HG02870 (cell line): ENCODE measurements around the gene PITRM1.

Experiments
- ATAC-seq: cut with Tn5 transposase; IDR thresholded peaks from one replicate; pipeline ENCODE4 v1.9.1; 2021; ENCODE audit warnings: mild to moderate bottlenecking, moderate library complexity; ENCODE audit not compliant: unreplicated experiment

PITRM1 gene

GRCh38 chr10:3139216-3139910, 33.2 kb downstream of the PITRM1 start:
- ATAC-seq = no peak

DNA sequence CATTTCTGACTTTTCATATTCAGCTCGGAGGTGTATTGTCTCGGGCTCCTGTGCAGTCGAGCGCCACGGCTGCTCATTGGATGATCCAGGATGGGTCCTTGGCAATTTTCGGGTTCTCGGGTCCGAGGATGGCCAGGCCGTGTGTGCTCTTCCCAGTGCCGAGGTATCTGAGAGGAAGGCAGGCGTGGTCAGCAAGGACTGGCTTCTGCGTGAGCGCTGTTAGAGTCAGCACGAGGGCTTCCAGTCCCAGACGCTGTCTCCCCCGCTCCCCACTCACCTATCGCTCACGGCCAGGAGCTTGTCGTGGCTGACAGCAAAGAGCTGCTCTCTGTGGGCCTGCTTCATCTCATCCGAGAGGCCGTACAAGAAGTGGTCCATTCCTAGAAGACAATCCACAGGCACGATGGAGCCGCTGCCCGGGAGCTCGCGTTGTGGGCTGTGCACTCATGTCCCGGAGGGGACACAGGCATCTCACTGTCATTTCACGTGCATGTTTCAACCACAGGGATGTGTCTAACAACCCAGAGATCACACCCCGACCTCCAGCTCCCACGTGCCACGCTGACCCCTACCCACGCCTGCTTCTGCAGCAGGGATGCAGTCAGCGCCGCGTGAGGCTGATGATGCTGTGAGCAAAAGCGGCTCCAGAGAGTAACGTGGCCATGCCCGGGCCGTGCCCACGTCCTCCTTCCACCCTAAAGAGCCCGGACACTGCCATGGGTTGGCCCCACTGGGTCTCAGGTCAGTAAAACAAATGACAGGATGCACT, 34.4 kb downstream of the PITRM1 start:
- no peak for ATAC-seq

GRCh38 chr10:3136763-3137611, 35.6 kb downstream of the PITRM1 start:
- ATAC-seq = no peak

DNA sequence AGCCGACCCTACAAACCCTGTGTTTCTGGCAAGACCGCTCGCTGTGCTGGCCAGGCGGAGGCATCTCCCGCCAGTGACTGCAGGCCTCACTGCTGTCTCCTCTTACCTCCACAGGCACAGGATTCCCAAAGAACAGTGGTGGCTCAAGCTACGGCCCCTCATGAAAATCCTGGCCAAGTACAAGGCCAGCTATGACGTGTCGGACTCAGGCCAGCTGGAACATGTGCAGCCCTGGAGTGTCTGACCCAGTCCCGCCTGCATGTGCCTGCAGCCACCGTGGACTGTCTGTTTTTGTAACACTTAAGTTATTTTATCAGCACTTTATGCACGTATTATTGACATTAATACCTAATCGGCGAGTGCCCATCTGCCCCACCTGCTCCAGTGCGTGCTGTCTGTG, 36.2 kb downstream of the PITRM1 start:
- no peak for ATAC-seq

GRCh38 chr10:3135006-3135405, 37.6 kb downstream of the PITRM1 start:
- ATAC-seq = no peak

DNA sequence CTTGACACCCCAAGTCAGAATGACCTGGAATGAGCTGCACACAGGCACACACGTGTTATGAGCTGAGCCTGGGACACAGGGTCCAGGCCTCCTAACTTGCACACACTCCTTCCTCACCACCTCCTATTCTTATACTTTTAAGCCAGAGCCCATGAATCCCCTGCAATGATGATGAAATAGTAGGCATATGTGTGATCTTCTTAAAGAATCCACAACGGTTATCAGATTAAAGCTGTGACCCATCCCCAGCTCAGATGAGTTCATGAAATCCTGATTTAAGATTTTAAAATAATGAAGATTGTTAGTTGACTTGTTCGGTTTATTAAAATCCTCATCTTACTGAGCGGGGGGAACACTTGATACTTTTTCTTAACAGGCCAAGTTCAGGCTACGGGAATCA, 38.6 kb downstream of the PITRM1 start:
- no peak for ATAC-seq

- no peak for ATAC-seq
These were observed 40.3 kb downstream of the PITRM1 start for GRCh38 chr10:3132036-3133025.

- ATAC-seq = no peak
These were observed 41.5 kb downstream of the PITRM1 start for GRCh38 chr10:3131098-3131497.

DNA sequence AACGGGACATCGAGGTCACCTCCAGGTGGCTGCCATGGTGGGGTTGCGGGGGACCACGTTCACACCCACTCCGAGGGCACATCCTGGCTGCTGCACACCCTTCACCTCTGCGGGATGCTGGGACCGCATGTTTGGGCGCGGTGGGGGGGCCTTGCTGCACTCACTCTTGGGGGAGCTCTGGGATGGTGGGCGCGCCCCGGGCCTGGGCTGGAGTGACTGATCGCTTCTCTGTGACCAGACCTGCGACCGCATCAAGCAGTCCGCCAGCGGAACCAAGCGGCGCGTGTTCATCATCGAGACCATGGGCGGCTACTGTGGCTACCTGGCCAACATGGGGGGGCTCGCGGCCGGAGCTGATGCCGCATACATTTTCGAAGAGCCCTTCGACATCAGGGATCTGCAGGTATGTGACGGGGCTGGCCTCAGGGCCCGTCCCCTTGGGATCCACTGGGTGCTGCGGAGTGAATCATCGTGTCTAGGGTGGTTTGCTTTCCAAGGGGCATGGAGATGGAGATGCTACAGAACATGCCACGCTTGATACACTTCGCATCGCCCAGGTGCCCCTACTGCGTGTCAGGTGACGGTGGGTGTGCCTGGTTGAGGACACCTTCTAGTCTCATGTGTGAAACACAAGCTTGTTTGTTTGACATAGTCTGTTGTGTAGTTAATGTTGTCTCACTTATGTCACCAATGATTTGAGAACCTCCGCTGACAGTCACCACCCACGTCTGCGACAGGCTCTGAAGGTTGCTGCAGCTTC, 42.8 kb downstream of the PITRM1 start:
- no peak for ATAC-seq

DNA sequence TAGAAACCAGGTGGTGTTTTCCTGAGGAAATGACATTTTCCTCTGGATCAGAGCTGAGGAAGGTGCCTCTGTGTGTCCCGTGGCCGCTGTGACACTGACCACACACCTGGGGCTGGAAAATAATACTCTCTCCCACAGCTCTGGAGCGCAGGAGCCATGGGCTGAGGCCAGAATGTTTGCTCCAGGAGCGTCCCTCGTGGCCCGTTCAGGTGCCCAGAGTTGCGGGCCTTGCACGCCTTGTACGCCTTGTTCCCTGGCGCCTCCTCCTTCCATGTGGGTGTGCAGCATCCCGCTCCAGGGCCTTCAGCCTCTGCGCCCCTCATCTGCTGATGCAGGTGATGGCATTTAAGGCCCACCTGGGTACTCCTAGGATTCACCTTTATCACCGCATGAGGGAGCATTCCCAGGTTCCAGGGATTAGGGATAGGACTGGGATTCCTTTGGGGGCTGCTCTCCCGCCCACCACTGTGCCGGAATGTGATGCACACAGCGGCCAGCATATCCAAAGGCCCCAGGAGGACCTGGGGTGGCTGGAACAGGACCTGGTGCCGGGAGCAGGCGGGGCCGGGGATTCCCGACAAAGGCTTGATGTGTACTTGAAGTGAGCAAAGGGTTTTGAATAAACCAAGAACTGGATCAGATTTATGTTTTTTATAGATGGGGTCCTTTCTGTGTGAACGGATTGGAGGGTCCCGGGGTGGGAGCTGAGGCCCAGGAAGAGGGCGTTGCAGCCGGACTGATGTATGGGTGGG, 44.0 kb downstream of the PITRM1 start:
- ATAC-seq = no peak

GRCh38 chr10:3127921-3128320, 44.7 kb downstream of the PITRM1 start:
- ATAC-seq = no peak

GRCh38 chr10:3126741-3127346, 45.7 kb downstream of the PITRM1 start:
- no peak for ATAC-seq

- no peak for ATAC-seq
These were observed 46.3 kb downstream of the PITRM1 start for GRCh38 chr10:3126249-3126648.

GRCh38 chr10:3125527-3126170, 46.9 kb downstream of the PITRM1 start:
- no peak for ATAC-seq

GRCh38 chr10:3124412-3125175, 48.0 kb downstream of the PITRM1 start:
- ATAC-seq = no peak

GRCh38 chr10:3123571-3124411, 48.8 kb downstream of the PITRM1 start:
- ATAC-seq = no peak
